ENCODE data around the gene RTTN. TPM values are rescaled to one million over a fixed set of nuclear protein-coding genes. Genes with fewer than 3 reads are reported as not detected.
"Not testable (repeated sequence)": the region's sequence is repeated elsewhere in the genome, so short reads cannot be mapped to it uniquely, and the experiment has no call there.

RTTN gene
- total RNA-seq, 2 experiments from 2014 or later: 19.8 to 29.7 TPM

DNA sequence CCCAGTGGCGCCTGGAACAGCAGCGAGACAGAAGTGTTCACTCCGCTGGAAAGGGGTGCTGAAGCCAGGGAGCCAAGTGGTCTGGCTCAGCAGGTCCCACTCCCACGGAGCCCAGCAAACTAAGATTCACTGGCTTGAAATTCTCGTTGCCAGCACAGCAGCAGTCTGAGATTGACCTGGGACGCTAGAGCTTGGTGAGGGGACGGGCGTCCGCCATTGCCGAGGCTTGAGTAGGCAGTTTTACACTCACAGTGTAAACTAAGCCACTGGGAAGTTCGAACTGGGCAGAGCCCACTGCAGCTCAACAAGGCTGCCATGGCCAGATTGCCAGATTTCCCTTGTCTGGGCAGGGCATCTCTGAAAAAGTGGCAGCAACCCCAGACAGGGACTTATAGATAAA lies 94.8 kb downstream of the RTTN start:
- ChIA-PET CTCF (ENCODE audit: unreplicated experiment) (no interaction called here), POLR2A (no interaction called here)
- Histone ChIP-seq H3K79me2 (ENCODE audit: insufficient read depth, low read depth, low read length) (no peaks in the 10 kb centered on the region), H4K20me1 (ENCODE audit: insufficient read depth, low read length) (no peaks in the 10 kb centered on the region), H3K4me1 (ENCODE audit: insufficient read depth, low read length, poor library complexity, severe bottlenecking) (no peaks in the 10 kb centered on the region), H3K4me3 (ENCODE audit: low read depth, low read length, poor library complexity, severe bottlenecking) (no peak overlapping the region), H3K4me2 (ENCODE audit: low read length) (no peak overlapping the region), H3K9me2 (ENCODE audit: insufficient read depth, low read length) (no peaks in the 10 kb centered on the region), H2AFZ (ENCODE audit: low read length) (no peak overlapping the region), H3K27ac (ENCODE audit: low read depth, low read length, poor library complexity, severe bottlenecking) (no peak overlapping the region), H3K9me3 (ENCODE audit: low read length) (no peaks in the 10 kb centered on the region), H3K36me3 (ENCODE audit: insufficient read depth, low read length) (peaks cover 18% of the 10 kb centered on the region)
- no peak for TF ChIP-seq EZH2phosphoT487 (IDR thresholded peaks at IDR 0.05; ENCODE audit: borderline replicate concordance, low read depth, low read length)
- TF ChIP-seq, protein P1, sequence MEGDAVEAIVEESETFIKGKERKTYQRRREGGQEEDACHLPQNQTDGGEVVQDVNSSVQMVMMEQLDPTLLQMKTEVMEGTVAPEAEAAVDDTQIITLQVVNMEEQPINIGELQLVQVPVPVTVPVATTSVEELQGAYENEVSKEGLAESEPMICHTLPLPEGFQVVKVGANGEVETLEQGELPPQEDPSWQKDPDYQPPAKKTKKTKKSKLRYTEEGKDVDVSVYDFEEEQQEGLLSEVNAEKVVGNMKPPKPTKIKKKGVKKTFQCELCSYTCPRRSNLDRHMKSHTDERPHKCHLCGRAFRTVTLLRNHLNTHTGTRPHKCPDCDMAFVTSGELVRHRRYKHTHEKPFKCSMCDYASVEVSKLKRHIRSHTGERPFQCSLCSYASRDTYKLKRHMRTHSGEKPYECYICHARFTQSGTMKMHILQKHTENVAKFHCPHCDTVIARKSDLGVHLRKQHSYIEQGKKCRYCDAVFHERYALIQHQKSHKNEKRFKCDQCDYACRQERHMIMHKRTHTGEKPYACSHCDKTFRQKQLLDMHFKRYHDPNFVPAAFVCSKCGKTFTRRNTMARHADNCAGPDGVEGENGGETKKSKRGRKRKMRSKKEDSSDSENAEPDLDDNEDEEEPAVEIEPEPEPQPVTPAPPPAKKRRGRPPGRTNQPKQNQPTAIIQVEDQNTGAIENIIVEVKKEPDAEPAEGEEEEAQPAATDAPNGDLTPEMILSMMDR (conservative IDR thresholded peaks at IDR 0.05; ENCODE audit: low read length): no peak
- no TSS peak for BruUV-seq (replicated peaks)
- no peak for DNase-seq (ENCODE audit: low spot score)
- intact Hi-C loops (cut with micrococcal nuclease; ENCODE audit: unreplicated experiment): no loop called here

DNA sequence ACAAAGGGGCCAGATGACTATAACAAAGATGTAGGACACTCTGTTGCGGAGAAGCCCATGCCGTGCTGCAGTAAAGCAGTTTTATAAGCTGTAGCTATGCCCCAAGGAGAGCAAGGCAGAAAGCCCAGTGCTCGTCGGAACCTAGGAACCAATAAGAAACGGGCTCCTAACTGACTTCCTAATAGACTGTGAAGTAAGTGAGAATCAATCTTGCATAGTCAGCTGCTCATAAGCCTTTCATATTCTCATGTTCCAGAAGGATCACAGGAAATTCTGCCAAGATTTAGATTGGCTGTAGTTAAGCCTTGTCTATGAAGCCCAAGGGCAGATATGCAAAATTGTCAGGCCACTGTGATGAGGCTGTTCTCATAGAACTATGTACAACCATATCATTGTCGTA lies 98.4 kb downstream of the RTTN start:
- Histone ChIP-seq H3K9me2 (ENCODE audit: insufficient read depth, low read length) (no peaks in the 10 kb centered on the region), H2AFZ (ENCODE audit: low read length) (no peak overlapping the region), H3K4me3 (ENCODE audit: low read depth, low read length, poor library complexity, severe bottlenecking) (no peak overlapping the region), H4K20me1 (ENCODE audit: insufficient read depth, low read length) (no peaks in the 10 kb centered on the region), H3K4me1 (ENCODE audit: insufficient read depth, low read length, poor library complexity, severe bottlenecking) (no peaks in the 10 kb centered on the region), H3K79me2 (ENCODE audit: insufficient read depth, low read depth, low read length) (no peaks in the 10 kb centered on the region), H3K9me3 (ENCODE audit: low read length) (no peaks in the 10 kb centered on the region), H3K27ac (ENCODE audit: low read depth, low read length, poor library complexity, severe bottlenecking) (no peak overlapping the region), H3K4me2 (ENCODE audit: low read length) (no peak overlapping the region), H3K36me3 (ENCODE audit: insufficient read depth, low read length) (peaks cover 17% of the 10 kb centered on the region)
- ChIA-PET POLR2A (no interaction called here), CTCF (ENCODE audit: unreplicated experiment) (no interaction called here)
- no TSS peak for BruUV-seq (replicated peaks)
- intact Hi-C loops (cut with micrococcal nuclease; ENCODE audit: unreplicated experiment): no loop called here
- no peak for DNase-seq (ENCODE audit: low spot score)
- TF ChIP-seq, protein P1 (conservative IDR thresholded peaks at IDR 0.05; ENCODE audit: low read length): no peak
- no peak for TF ChIP-seq EZH2phosphoT487 (IDR thresholded peaks at IDR 0.05; ENCODE audit: borderline replicate concordance, low read depth, low read length)

DNA sequence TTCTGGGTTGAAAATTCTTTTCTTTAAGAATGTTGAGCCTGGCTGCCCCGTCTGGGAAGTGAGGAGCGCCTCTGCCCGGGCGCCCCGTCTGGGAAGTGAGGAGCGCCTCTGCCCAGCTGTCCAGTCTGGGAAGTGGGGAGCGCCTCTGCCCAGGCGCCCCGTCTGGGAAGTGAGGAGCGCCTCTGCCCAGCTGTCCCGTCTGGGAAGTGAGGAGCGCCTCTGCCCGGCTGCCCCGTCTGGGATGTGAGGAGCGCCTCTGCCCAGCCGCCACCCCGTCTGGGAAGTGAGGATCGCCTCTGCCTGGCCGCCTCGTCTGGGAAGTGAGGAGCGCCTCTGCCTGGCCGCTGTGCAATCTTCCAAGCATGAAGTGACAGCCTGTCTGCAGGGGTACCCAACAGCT lies 102.6 kb downstream of the RTTN start:
- H3K4me3 ChIP-seq (ENCODE audit: low read depth, low read length, poor library complexity, severe bottlenecking); H2AFZ ChIP-seq (ENCODE audit: low read length); intact Hi-C loops (cut with micrococcal nuclease; ENCODE audit: unreplicated experiment); H4K20me1 ChIP-seq (ENCODE audit: insufficient read depth, low read length); H3K79me2 ChIP-seq (ENCODE audit: insufficient read depth, low read depth, low read length); DNase-seq (ENCODE audit: low spot score); CTCF ChIA-PET (ENCODE audit: unreplicated experiment); H3K9me2 ChIP-seq (ENCODE audit: insufficient read depth, low read length); H3K4me1 ChIP-seq (ENCODE audit: insufficient read depth, low read length, poor library complexity, severe bottlenecking); H3K4me2 ChIP-seq (ENCODE audit: low read length); H3K27ac ChIP-seq (ENCODE audit: low read depth, low read length, poor library complexity, severe bottlenecking); H3K9me3 ChIP-seq (ENCODE audit: low read length); POLR2A ChIA-PET; BruUV-seq (replicated peaks): not testable (repeated sequence)
- peaks cover 17% of the 10 kb centered on the region for H3K36me3 ChIP-seq (ENCODE audit: insufficient read depth, low read length)

All from OCI-LY7 (cell line).